Gastroesophageal sphincter (tissue), 4 donors: ENCODE results near the gene RXFP4. TPM values are rescaled to one million over a fixed set of nuclear protein-coding genes. Genes with fewer than 3 reads are reported as not detected.
"Not testable (repeated sequence)": the region's sequence is repeated elsewhere in the genome, so short reads cannot be mapped to it uniquely, and the experiment has no call there.

Experiments used
- ATAC-seq: fragments of 150-250 bp; one replicate; pipeline ENCODE4 v1.9.1; 2016; ENCODE audit warnings: mild to moderate bottlenecking, moderate library complexity
- H3K27ac ChIP-seq, 4 donors: fragments of 200-600 bp; sonication (generic) in 3 of 4; 1 replicate in 3 of 4; 2 replicates in 1 of 4; pipeline ENCODE4 v1.5.1; 2016 to 2019
- H3K27me3 ChIP-seq: fragments of 200-600 bp; sonication (generic); one replicate; pipeline ENCODE4 v1.5.1; 2019
- H3K36me3 ChIP-seq, 2 donors: fragments of 200-600 bp; sonication (generic); one replicate each; pipeline ENCODE4 v1.5.1; 2019; ENCODE audit warnings: control low read depth in 1 of 2
- H3K4me1 ChIP-seq, 3 donors: fragments of 200-600 bp; sonication (generic); 1 replicate in 2 of 3; 2 replicates in 1 of 3; pipeline ENCODE4 v1.5.1; 2016 to 2019; ENCODE audit warnings: control low read depth in 2 of 3
- H3K4me3 ChIP-seq, 2 donors: fragments of 200-600 bp; sonication (generic); one replicate each; pipeline ENCODE4 v1.5.1; 2019; ENCODE audit warnings: mild to moderate bottlenecking in 1 of 2, moderate library complexity in 1 of 2
- H3K9me3 ChIP-seq, 3 donors: fragments of 200-600 bp; sonication (generic); one replicate each; pipeline ENCODE4 v1.5.1; 2017 to 2019; ENCODE audit warnings: control low read depth in 2 of 3
- EP300 ChIP-seq: sonication (generic); formaldehyde crosslinking; IDR thresholded peaks from one replicate; pipeline ENCODE4 v1.6.1; 2017; ENCODE audit warnings: antibody characterized with exemption, mild to moderate bottlenecking
- POLR2A ChIP-seq, 2 donors: fragments of 450-650 bp; IDR thresholded peaks; one replicate each; pipeline ENCODE4 v1.6.1; 2017; ENCODE audit warnings: antibody characterized with exemption in 2 of 2, mild to moderate bottlenecking in 2 of 2, moderate library complexity in 1 of 2
- POLR2AphosphoS5 ChIP-seq: sonication (generic); formaldehyde crosslinking; IDR thresholded peaks from one replicate; pipeline ENCODE4 v1.6.1; 2017; ENCODE audit warnings: antibody characterized with exemption
- WGBS, 2 donors: methylation state at CpG; one replicate each; pipeline ENCODE4 v1.1.5; 2018; ENCODE audit warnings: low coverage in 1 of 2; 5-methylcytosine and 5-hydroxymethylcytosine counted together
- total RNA-seq, 4 donors: library from RNA; depleted of rRNA; stranded (reverse); fragments of >200 nt; gene quantifications; one replicate each; pipeline ENCODE4 v1.1.0, GENCODE V29; 2016
- TF ChIP-seq, protein P1 (sequence below), 4 experiments: fragments of 200-600 bp in 2 of 4; fragments of 450-650 bp in 2 of 4; sonication (generic) in 1 of 4; IDR thresholded peaks; one replicate each; pipeline ENCODE4 v1.5.1; 2017 to 2019; ENCODE audit warnings: antibody characterized with exemption in 4 of 4, mild to moderate bottlenecking in 2 of 4, moderate library complexity in 2 of 4

The RXFP4 gene
- total RNA-seq, 4 donors from 2014 or later: 0.27 TPM; not detected in 3

DNA sequence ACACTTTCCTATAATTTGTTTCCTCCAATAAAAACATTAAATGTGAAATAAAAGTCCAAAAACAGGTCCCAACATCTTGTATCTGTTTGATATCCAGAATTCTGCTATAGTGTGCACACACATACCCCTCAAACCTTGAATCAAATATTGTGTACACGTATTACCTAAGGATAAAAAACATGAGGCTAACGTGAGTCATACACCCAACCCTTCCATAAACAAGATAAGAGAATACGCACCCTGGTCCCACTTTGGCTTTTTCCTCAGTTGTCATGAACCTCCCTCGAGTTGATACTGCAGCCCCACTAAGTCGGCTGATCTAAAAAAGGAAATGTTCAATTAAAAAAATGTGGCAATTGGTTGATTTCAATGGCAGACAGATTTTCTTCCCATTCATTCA, 12.4 kb upstream of the RXFP4 start:
- Histone ChIP-seq H3K4me3 (no peak overlapping the region), H3K4me1 (peaks cover 11 to 50% (median 32%) of the 10 kb centered on the region in 3 donors), H3K27ac (no peak overlapping the region), H3K9me3 (no peaks in the 10 kb centered on the region), H3K27me3 (no peaks in the 10 kb centered on the region), H3K36me3 (peaks cover 2 to 90% of the 10 kb centered on the region in 2 donors)
- ATAC-seq: no peak
- no peak for TF ChIP-seq POLR2A (IDR thresholded peaks at IDR 0.05)
- no peak for TF ChIP-seq POLR2AphosphoS5
- no peak for TF ChIP-seq EP300
- TF ChIP-seq, protein P1, sequence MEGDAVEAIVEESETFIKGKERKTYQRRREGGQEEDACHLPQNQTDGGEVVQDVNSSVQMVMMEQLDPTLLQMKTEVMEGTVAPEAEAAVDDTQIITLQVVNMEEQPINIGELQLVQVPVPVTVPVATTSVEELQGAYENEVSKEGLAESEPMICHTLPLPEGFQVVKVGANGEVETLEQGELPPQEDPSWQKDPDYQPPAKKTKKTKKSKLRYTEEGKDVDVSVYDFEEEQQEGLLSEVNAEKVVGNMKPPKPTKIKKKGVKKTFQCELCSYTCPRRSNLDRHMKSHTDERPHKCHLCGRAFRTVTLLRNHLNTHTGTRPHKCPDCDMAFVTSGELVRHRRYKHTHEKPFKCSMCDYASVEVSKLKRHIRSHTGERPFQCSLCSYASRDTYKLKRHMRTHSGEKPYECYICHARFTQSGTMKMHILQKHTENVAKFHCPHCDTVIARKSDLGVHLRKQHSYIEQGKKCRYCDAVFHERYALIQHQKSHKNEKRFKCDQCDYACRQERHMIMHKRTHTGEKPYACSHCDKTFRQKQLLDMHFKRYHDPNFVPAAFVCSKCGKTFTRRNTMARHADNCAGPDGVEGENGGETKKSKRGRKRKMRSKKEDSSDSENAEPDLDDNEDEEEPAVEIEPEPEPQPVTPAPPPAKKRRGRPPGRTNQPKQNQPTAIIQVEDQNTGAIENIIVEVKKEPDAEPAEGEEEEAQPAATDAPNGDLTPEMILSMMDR (IDR thresholded peaks at IDR 0.05): no peak
- 45 to 60% methylated on average over 2 to 5 of the region's 5 CpGs for WGBS, 2 donors

DNA sequence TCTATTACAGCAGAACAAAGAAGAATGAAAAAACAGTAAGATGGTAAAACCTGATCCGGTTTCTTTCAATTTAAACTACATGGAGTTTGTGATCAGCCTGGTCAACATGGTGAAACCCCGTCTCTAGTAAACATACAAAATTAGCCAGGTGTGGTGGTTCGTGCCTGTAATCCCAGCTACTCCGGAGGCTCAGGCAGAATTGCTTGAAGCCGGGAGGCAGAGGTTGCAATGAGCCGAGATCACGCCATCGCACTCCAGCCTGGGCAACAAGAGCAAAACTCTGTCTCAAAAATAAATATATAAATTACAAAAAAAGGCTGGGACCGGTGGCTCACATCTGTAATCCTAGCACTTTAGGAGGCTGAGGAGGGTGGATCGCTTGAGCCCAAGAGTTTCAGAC, 10.7 kb upstream of the RXFP4 start:
- Histone ChIP-seq H3K27ac (peak overlapping the region in 1 of 4 donors; percentile 20), H3K4me1 (peaks cover 11 to 58% (median 32%) of the 10 kb centered on the region in 3 donors), H3K36me3 (peaks cover 2 to 73% of the 10 kb centered on the region in 2 donors), H3K4me3 (peak overlapping the region in 1 of 2 donors; percentile 26)
- 45 to 62% methylated on average over 4 to 10 of the region's 10 CpGs for WGBS, 2 donors
- H3K27me3 ChIP-seq, ATAC-seq, H3K9me3 ChIP-seq: not testable (repeated sequence)

DNA sequence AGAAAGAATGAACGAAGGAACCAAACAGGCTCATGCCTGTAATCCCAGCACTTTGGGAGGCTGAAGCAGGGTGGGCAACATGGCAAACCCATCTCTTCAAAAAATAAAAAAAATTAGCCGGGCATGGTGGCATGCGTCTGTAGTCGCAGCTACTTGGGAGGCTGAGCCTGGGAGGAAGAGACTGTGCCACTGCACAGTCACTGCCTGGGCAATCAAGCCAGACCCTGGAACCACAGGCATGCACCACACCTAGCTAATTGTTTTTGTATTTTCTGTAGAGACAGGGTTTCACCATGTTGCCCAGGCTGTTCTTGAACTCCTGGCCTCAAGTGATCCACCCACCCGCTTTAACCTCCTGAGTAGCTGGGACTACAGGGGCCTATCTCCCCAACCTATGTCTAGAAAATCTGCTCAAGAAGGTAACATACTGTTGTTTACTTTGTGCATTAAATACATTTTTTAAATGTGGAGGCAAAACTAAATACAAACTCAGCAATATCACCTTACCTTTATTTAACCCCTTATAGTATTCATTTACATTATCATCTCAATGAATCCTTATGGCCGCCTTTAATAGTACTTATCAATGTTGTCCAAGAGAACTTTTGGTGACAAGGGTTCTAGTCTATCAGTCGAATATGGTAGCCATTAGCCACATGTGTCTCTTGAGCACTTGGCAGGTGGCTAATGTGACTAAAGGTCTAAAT, 10.0 kb upstream of the RXFP4 start:
- TF ChIP-seq, protein P1 (IDR thresholded peaks at IDR 0.05): no peak
- TF ChIP-seq EP300 (no peak), POLR2A (IDR thresholded peaks at IDR 0.05) (no peak), POLR2AphosphoS5 (no peak)
- peak overlapping the region in 1 of 4 donors; percentile 20 for H3K27ac ChIP-seq
- no peaks in the 10 kb centered on the region for H3K27me3 ChIP-seq
- 59 to 61% methylated on average over 5 to 7 of the region's 7 CpGs for WGBS, 2 donors
- H3K4me1 ChIP-seq: peaks cover 11 to 58% (median 32%) of the 10 kb centered on the region in 3 donors
- ATAC-seq: no peak
- H3K36me3 ChIP-seq: peaks cover 2 to 66% of the 10 kb centered on the region in 2 donors
- H3K4me3 ChIP-seq: peak overlapping the region in 1 of 2 donors; percentile 26
- no peaks in the 10 kb centered on the region for H3K9me3 ChIP-seq

DNA sequence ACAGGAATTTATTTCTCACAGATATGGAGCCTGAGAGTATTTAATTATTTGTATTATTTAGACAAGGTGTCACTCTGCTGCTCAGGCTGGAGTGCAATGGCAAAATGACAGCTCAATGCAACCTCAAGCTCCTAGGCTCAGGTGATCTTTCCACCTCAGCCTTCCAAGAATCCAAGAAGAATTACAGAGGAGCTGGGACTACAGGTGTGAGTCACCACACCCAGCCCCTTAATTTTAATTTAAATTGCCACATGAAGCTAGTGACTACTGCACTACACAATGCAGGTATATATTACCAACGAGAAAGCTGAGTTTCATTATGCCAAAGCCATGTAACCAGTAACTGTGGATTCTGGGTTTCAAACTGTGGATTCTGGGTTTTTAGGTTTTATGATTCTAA, 9.4 kb upstream of the RXFP4 start:
- Histone ChIP-seq H3K4me1 (peaks cover 11 to 58% (median 32%) of the 10 kb centered on the region in 3 donors), H3K27ac (no peak overlapping the region), H3K9me3 (no peaks in the 10 kb centered on the region), H3K27me3 (no peaks in the 10 kb centered on the region), H3K4me3 (peak overlapping the region in 1 of 2 donors; percentile 26), H3K36me3 (peaks cover under 1 to 60% of the 10 kb centered on the region in 2 donors)
- TF ChIP-seq POLR2A (IDR thresholded peaks at IDR 0.05) (no peak), EP300 (no peak), POLR2AphosphoS5 (no peak)
- TF ChIP-seq, protein P1 (IDR thresholded peaks at IDR 0.05): no peak
- ATAC-seq: no peak
- 63 to 90% methylated on average over 1 of the region's 1 CpG for WGBS, 2 donors

DNA sequence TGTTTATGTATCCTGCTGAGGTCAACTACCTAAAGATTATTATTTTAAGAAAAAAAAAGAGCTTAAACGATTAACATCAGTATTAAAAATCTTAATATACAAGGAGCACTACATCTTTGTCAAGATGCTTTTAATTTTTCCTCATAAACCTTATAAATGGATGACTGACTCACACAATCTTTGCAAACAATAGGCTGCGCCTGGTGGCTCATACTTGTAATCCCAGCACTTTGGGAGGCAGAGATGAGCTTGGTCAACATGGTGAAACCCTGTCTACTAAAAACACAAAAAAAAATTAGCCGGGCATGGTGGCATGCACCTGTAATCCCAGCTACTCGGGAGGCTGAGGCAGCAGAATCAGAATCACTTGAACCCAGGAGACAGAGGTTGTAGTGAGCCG, 9.0 kb upstream of the RXFP4 start:
- H3K4me1 ChIP-seq: peaks cover 11 to 58% (median 32%) of the 10 kb centered on the region in 3 donors
- H3K4me3 ChIP-seq: peak overlapping the region in 1 of 2 donors; percentile 59
- no peak for TF ChIP-seq POLR2A (IDR thresholded peaks at IDR 0.05)
- TF ChIP-seq, protein P1 (IDR thresholded peaks at IDR 0.05): no peak
- TF ChIP-seq EP300: no peak
- TF ChIP-seq POLR2AphosphoS5: no peak
- no peaks in the 10 kb centered on the region for H3K9me3 ChIP-seq
- no peak for ATAC-seq
- peaks cover 0 to 56% of the 10 kb centered on the region in 2 donors for H3K36me3 ChIP-seq
- peak overlapping the region in 1 of 4 donors; percentile 83 for H3K27ac ChIP-seq
- no peaks in the 10 kb centered on the region for H3K27me3 ChIP-seq
- WGBS, 2 donors: 69 to 76% methylated on average over 4 of the region's 5 CpGs
